Hair follicle dermal papilla cell (primary cell): ENCODE results near the gene C3orf62. TPM values are rescaled to one million over a fixed set of nuclear protein-coding genes. Genes with fewer than 3 reads are reported as not detected.

Experiments
- small RNA-seq: library from RNA; depleted of rRNA; stranded (forward); fragments of <200 nt; gene quantifications from one replicate; pipeline ENCODE3, GENCODE V24; 2012
- total RNA-seq: library from RNA; depleted of rRNA; stranded (reverse); fragments of >200 nt; gene quantifications from 2 replicates; pipeline ENCODE4 v1.2.3, GENCODE V29; 2012

The C3orf62 gene
- 1.6 and 3.2 TPM in 2 replicates for total RNA-seq

GRCh38 chr3:49276475-49277382 lies at the start of gene C3orf62:
C3orf62 (minus strand) TSS chr3:49277232; CDS start chr3:49276872, 360 bp downstream.

Small RNA genes within 50 kb of the gene (small RNA-seq; reads per million reads assigned to genes)
- gene AC121247.2 (not detected), gene MIR4271 (not detected), gene RF00019 (not detected)

Other genes starting within 250 kb of the C3orf62 start
- gene IMPDH2, start 247.8 kb downstream of the C3orf62 start, total RNA-seq, result 247 and 273 TPM in 2 replicates
- gene QRICH1, start 183.2 kb downstream of the C3orf62 start, total RNA-seq, result 96.7 and 144 TPM in 2 replicates
- gene QARS1, start 172.5 kb downstream of the C3orf62 start, total RNA-seq, result 476 and 496 TPM in 2 replicates
- gene USP19, start 156.4 kb downstream of the C3orf62 start, total RNA-seq, result 39.1 and 51.3 TPM in 2 replicates
- gene LAMB2, start 144.2 kb downstream of the C3orf62 start, total RNA-seq, result 373 and 453 TPM in 2 replicates
- gene CCDC71, start 110.9 kb downstream of the C3orf62 start, total RNA-seq, result 36.8 and 37.6 TPM in 2 replicates
- gene KLHDC8B, start 105.6 kb downstream of the C3orf62 start, total RNA-seq, result 18.8 and 24.0 TPM in 2 replicates
- 14.9 and 21.3 TPM in 2 replicates for gene USP4, start 62.8 kb upstream of the C3orf62 start, total RNA-seq
- 140 and 159 TPM in 2 replicates for gene GPX1, start 81.1 kb upstream of the C3orf62 start, total RNA-seq
- 614 and 788 TPM in 2 replicates for gene RHOA, start 134.7 kb upstream of the C3orf62 start, total RNA-seq
- gene TCTA, start 135.2 kb upstream of the C3orf62 start, total RNA-seq, result 35.9 and 40.9 TPM in 2 replicates
- gene AMT, start 145.2 kb upstream of the C3orf62 start, total RNA-seq, result 0.49 and 1.9 TPM in 2 replicates
- 8.9 and 12.3 TPM in 2 replicates for gene NICN1, start 152.1 kb upstream of the C3orf62 start, total RNA-seq
- gene DAG1, start 193.0 kb upstream of the C3orf62 start, total RNA-seq, result 114 and 120 TPM in 2 replicates